Measurements from ENCODE around the gene TMEM174. TPM values are rescaled to one million over a fixed set of nuclear protein-coding genes. Genes with fewer than 3 reads are reported as not detected.

TMEM174 gene
- total and polyA plus RNA-seq, 2 of the 4 experiments (the other 2 are of a cell fraction), result not detected

- no peak overlapping the region for H3K4me2 ChIP-seq (ENCODE audit: low read depth, low read length)
- DNase-seq (no peak), ATAC-seq (ENCODE audit: low read depth) (peak; percentile 27)
- no peak overlapping the region for H3K23ac ChIP-seq (ENCODE audit: low read depth, low read length)
- no peaks in the 10 kb centered on the region for H4K20me1 ChIP-seq (ENCODE audit: insufficient read depth, low read length)
- no peak for TF ChIP-seq RCOR1 (IDR thresholded peaks at IDR 0.05; ENCODE audit: insufficient replicate concordance, low read length)
- no peak for TF ChIP-seq FOS (IDR thresholded peaks at IDR 0.05; ENCODE audit: low read depth, low read length)
- no peak for TF ChIP-seq RAD21 (IDR thresholded peaks at IDR 0.05; ENCODE audit: low read length)
- no peak for TF ChIP-seq BHLHE40 (IDR thresholded peaks at IDR 0.05; ENCODE audit: low read depth, low read length)
- TF ChIP-seq SMC3 (IDR thresholded peaks at IDR 0.05; ENCODE audit: low read depth, low read length), result no peak
- TF ChIP-seq CEBPB (IDR thresholded peaks at IDR 0.05; ENCODE audit: low read depth, low read length), result no peak
- TF ChIP-seq CTCF (conservative IDR thresholded peaks at IDR 0.05; ENCODE audit: low read depth, low read length), result no peak
- TF ChIP-seq MAZ (IDR thresholded peaks at IDR 0.05; ENCODE audit: borderline replicate concordance, low read depth, low read length), result no peak
- TF ChIP-seq USF2 (IDR thresholded peaks at IDR 0.05; ENCODE audit: low read depth, low read length), result no peak
- TF ChIP-seq RFX5 (IDR thresholded peaks at IDR 0.05; ENCODE audit: low read depth, low read length), result no peak
- no peak for TF ChIP-seq MAFK (IDR thresholded peaks at IDR 0.05; ENCODE audit: low read depth, low read length)
- no peak overlapping the region for H4K91ac ChIP-seq (ENCODE audit: insufficient read depth, low read depth, low read length)
- no peak overlapping the region for H2AFZ ChIP-seq (replicated peaks; ENCODE audit: low read length, poor library complexity)
- no peak overlapping the region for H3K27ac ChIP-seq (ENCODE audit: insufficient read depth, low read length)
- H3K56ac ChIP-seq (ENCODE audit: extremely low read depth, insufficient read depth, low read length), result no peak overlapping the region
- no peak overlapping the region for H3K18ac ChIP-seq (ENCODE audit: low read depth, low read length)
- no peak overlapping the region for H4K5ac ChIP-seq (ENCODE audit: low read depth, low read length)
- H2BK20ac ChIP-seq (ENCODE audit: low read depth, low read length), result no peak overlapping the region
- no CpG with 5 or more reads among the region's 1 CpG for WGBS, 2 experiments (ENCODE audit: extremely low coverage in 2 of 2, insufficient read length in 1 of 2)
- H2AK9ac ChIP-seq (replicated peaks; ENCODE audit: low read depth, low read length, poor library complexity), result no peak overlapping the region
- intact Hi-C loops (cut with micrococcal nuclease) (no loop called here), in situ Hi-C loops (cut with MboI; ENCODE audit: low sequenced_read_pairs) (no loop called here), dilution Hi-C loops (cut with HindIII; ENCODE audit: low sequenced_read_pairs, unreplicated experiment) (no loop called here)
- no peak overlapping the region for H3K4ac ChIP-seq (ENCODE audit: low read depth, low read length)
- H3K4me3 ChIP-seq (ENCODE audit: insufficient read depth, low read depth, low read length), result no peak overlapping the region
- CTCF ChIA-PET, result no interaction called here
- 0 out of 2 replicates have a peak, but pooled peaks cover under 1% of the 10 kb centered on the region for H3K9me1 ChIP-seq (ENCODE audit: insufficient read depth, low read length)
- no peak overlapping the region for H4K8ac ChIP-seq (ENCODE audit: low read depth in 2 of 2, low read length in 2 of 2)
- no peaks in the 10 kb centered on the region for H3K36me3 ChIP-seq (ENCODE audit: control insufficient read depth, insufficient read depth, low read length)
- H2BK5ac ChIP-seq (ENCODE audit: low read depth, low read length, poor library complexity, severe bottlenecking), result no peak overlapping the region
- no peak overlapping the region for H3K14ac ChIP-seq (replicated peaks; ENCODE audit: low read depth, low read length)
- POLR2A ChIA-PET (ENCODE audit: unreplicated experiment), result no interaction called here
- H2AK5ac ChIP-seq (ENCODE audit: low read depth, low read length), result no peak overlapping the region
- no peak overlapping the region for H3K9ac ChIP-seq (ENCODE audit: low read depth, low read length)
- H2BK120ac ChIP-seq (ENCODE audit: low read depth, low read length), result no peak overlapping the region
- no peaks in the 10 kb centered on the region; the same call in 1 of the 2 replicates for H3K27me3 ChIP-seq (ENCODE audit: control insufficient read depth, insufficient read depth, low read length)
- H3K9me3 ChIP-seq (ENCODE audit: control insufficient read depth, insufficient read depth, low read length), result no peaks in the 10 kb centered on the region
- BruUV-seq (replicated peaks), result no TSS peak
- H3K79me1 ChIP-seq (ENCODE audit: low read depth in 1 of 2, low read length in 2 of 2), result no peaks in the 10 kb centered on the region
- peaks cover 1% of the 10 kb centered on the region; the same call in 1 of the 2 replicates for H3K4me1 ChIP-seq (ENCODE audit: control insufficient read depth, insufficient read depth, low read length)
- no peak overlapping the region for H2BK15ac ChIP-seq (ENCODE audit: low read depth, low read length)
Observed at GRCh38 chr5:73130811-73131210, 42.2 kb upstream of the TMEM174 start.

All from IMR-90 (cell line).